ENCODE data around the gene RPL10. TPM values are rescaled to one million over a fixed set of nuclear protein-coding genes. Genes with fewer than 3 reads are reported as not detected.

RPL10 gene
- total and polyA plus RNA-seq, 11 donors = 1,381 to 5,995 (median 2,140) TPM

DNA sequence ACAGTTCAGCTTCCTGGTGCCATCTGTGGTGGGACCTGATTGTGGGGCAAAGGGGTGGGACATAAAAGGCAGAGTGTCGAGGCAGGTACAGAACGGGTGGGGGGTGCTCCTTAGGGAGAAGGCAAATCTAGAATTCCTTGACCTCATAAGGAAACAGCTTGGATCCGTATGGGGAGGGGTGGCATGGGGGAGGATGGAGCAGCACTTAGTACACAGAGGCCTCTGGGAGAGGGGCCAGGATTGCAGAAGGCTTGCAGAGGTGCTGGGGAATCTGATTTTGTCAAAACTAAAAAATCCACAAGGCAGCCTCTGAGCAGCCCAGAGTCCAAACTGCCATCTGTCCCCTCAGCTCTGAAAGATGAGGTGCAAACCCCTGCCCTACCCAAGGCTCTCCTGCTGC is 21.4 kb upstream of the RPL10 start:
- H3K36me3 ChIP-seq = peaks cover 0 to 12% (median 5%) of the 10 kb centered on the region in 9 donors
- H3K27ac ChIP-seq = peak overlapping the region in 1 of 12 donors; percentile 97
- DNase-seq = no peak
- intact Hi-C loops (cut with DNase I) = loop anchor here in 2 of 10 donors (5.0 to 10.0 kb wide), 2 partner anchors 58 to 151 kb away; partner anchors contain the start of gene GDI1 (in 1 of the 2)
- TF ChIP-seq POLR2A (IDR thresholded peaks at IDR 0.05) = no peak
- TF ChIP-seq, protein P1, sequence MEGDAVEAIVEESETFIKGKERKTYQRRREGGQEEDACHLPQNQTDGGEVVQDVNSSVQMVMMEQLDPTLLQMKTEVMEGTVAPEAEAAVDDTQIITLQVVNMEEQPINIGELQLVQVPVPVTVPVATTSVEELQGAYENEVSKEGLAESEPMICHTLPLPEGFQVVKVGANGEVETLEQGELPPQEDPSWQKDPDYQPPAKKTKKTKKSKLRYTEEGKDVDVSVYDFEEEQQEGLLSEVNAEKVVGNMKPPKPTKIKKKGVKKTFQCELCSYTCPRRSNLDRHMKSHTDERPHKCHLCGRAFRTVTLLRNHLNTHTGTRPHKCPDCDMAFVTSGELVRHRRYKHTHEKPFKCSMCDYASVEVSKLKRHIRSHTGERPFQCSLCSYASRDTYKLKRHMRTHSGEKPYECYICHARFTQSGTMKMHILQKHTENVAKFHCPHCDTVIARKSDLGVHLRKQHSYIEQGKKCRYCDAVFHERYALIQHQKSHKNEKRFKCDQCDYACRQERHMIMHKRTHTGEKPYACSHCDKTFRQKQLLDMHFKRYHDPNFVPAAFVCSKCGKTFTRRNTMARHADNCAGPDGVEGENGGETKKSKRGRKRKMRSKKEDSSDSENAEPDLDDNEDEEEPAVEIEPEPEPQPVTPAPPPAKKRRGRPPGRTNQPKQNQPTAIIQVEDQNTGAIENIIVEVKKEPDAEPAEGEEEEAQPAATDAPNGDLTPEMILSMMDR (IDR thresholded peaks at IDR 0.05) = no peak
- H3K27me3 ChIP-seq = no peaks in the 10 kb centered on the region
- H3K4me1 ChIP-seq = peaks cover 0 to 50% (median 20%) of the 10 kb centered on the region in 12 donors
- H3K9me3 ChIP-seq = peaks cover 0 to 8% (median 0%) of the 10 kb centered on the region in 12 donors
- no peak overlapping the region for H3K4me3 ChIP-seq
- 76 to 85% (median 81%) methylated on average over 3 of the region's 3 CpGs for WGBS, 4 donors
- no peak for ATAC-seq

DNA sequence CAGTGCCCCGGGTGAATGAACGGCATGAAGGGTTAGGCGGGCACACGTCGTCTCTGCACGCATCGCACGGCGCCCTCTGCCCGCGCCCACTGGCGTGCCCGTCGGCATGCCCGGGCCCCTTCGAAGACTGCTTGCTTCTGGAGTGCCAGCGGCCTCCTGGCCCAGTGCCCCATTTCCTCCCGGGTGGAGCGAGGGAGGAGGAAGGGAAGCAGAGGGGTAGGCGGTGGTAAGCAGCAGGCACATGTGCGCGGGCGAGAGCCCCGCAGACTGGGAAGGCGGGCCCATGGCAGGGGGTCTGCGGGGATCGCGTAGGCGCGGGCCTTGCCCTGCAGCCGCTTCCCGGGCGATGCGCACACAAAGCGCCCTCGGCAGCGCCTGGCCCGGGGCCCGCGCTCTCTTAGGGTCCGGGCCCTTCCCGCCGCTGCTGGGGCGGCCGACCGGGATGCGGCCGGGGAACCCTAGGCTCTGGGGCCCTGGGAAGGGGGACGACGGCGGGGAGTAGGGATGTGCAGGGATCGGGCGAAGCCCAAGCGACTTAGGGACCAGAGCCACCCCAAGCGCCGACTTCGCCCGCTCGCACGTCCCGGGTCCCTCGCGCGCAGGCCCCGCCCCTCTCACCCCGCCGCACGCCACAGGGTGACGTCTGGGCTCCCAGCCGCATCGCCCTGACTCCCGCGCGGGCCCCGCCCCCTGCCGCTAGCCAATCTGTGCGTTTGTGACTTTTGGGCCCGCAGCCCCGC is 19.9 kb upstream of the RPL10 start:
- peak in 2 of 4 donors; percentile 3 to 7 for ATAC-seq
- 1 to 59% (median 14%) methylated on average over 57 to 79 of the region's 79 CpGs for WGBS, 4 donors
- H3K27ac ChIP-seq = peak overlapping the region; percentile 86 to 97 (median 92)
- peaks cover 0 to 18% (median 5%) of the 10 kb centered on the region in 9 donors for H3K36me3 ChIP-seq
- peaks cover 0 to 8% (median 0%) of the 10 kb centered on the region in 12 donors for H3K9me3 ChIP-seq
- peak in 1 of 2 donors; percentile 75 for TF ChIP-seq POLR2A (IDR thresholded peaks at IDR 0.05)
- TF ChIP-seq, protein P1 (IDR thresholded peaks at IDR 0.05) = no peak
- H3K27me3 ChIP-seq = no peaks in the 10 kb centered on the region
- DNase-seq = peak; percentile 55 to 73 (median 64)
- intact Hi-C loops (cut with DNase I) = loop anchor here in 2 of 10 donors (5.0 to 10.0 kb wide), 2 partner anchors 57 to 149 kb away; partner anchors contain the start of gene GDI1 (in 1 of the 2)
- H3K4me3 ChIP-seq = peak overlapping the region in 11 of 12 donors; percentile 35 to 62 (median 56)
- peaks cover 0 to 35% (median 17%) of the 10 kb centered on the region in 12 donors for H3K4me1 ChIP-seq

GRCh38 chrX:154378799-154379568 is 19.2 kb upstream of the RPL10 start, which contains the start of gene EMD:
Gene EMD (plus strand): TSS chrX:154379295. CDS start chrX:154379485, 190 bp downstream.
- DNase-seq (peak; percentile 96 to 99 (median 98)), ATAC-seq (peak; percentile 90 to 93 (median 93))
- 0 to 51% (median 23%) methylated on average over 80 to 103 of the region's 103 CpGs for WGBS, 4 donors
- no peaks in the 10 kb centered on the region for H3K27me3 ChIP-seq
- peak; percentile 4 to 82 for TF ChIP-seq POLR2A (IDR thresholded peaks at IDR 0.05)
- TF ChIP-seq, protein P1 (IDR thresholded peaks at IDR 0.05) = no peak
- peak within 1 kb of the TSS; percentile 67 to 97 (median 82) for H3K4me3 ChIP-seq
- H3K9me3 ChIP-seq = peaks cover 0 to 8% (median 0%) of the 10 kb centered on the region in 12 donors
- peaks cover 0 to 29% (median 11%) of the 10 kb centered on the region in 12 donors for H3K4me1 ChIP-seq
- peak within 1 kb of the TSS; percentile 95 to 100 (median 98) for H3K27ac ChIP-seq
- H3K36me3 ChIP-seq = peaks cover 0 to 18% (median 5%) of the 10 kb centered on the region in 9 donors
- intact Hi-C loops (cut with DNase I) = loop anchor here in 2 of 10 donors (5.0 to 10.0 kb wide), 2 partner anchors 56 to 148 kb away; partner anchors contain the start of gene GDI1 (in 1 of the 2)

All from heart left ventricle (tissue), 16 donors.